ENCODE results near the gene MPZL2.
A peak's percentile ranks its signal among the peaks of the same experiment; 100 is the strongest.

MPZL2 gene

GRCh38 chr11:118260353-118260752 lies 3.7 kb downstream of the MPZL2 start:
- H2AFZ ChIP-seq = no peak overlapping the region
- H3K27ac ChIP-seq = no peak overlapping the region
- H3K27me3 ChIP-seq (ENCODE audit: control insufficient read depth, insufficient read depth, low read length) = no peaks in the 10 kb centered on the region
- no peak overlapping the region for H3K4me2 ChIP-seq (ENCODE audit: low read length)
- TF ChIP-seq CTCF (IDR thresholded peaks at IDR 0.05) = no peak
- no peak overlapping the region for H3K4me3 ChIP-seq (ENCODE audit: low read depth, low read length)
- H3K79me2 ChIP-seq = no peaks in the 10 kb centered on the region
- H3K9ac ChIP-seq = no peak overlapping the region
- no peaks in the 10 kb centered on the region for H3K36me3 ChIP-seq (ENCODE audit: control insufficient read depth, insufficient read depth, low read length)
- no peaks in the 10 kb centered on the region for H3K9me3 ChIP-seq (ENCODE audit: control insufficient read depth, low read length)
- H3K4me1 ChIP-seq = peaks cover 7% of the 10 kb centered on the region

GRCh38 chr11:118259138-118259537 lies 5.0 kb downstream of the MPZL2 start:
- Histone ChIP-seq H3K9me3 (ENCODE audit: control insufficient read depth, low read length) (no peaks in the 10 kb centered on the region), H3K4me3 (ENCODE audit: low read depth, low read length) (no peak overlapping the region), H3K9ac (no peak overlapping the region), H3K4me2 (ENCODE audit: low read length) (no peak overlapping the region), H3K36me3 (ENCODE audit: control insufficient read depth, insufficient read depth, low read length) (no peaks in the 10 kb centered on the region), H3K27me3 (ENCODE audit: control insufficient read depth, insufficient read depth, low read length) (no peaks in the 10 kb centered on the region), H3K27ac (no peak overlapping the region), H3K79me2 (no peaks in the 10 kb centered on the region), H3K4me1 (peaks cover 7% of the 10 kb centered on the region), H2AFZ (no peak overlapping the region)
- no peak for TF ChIP-seq CTCF (IDR thresholded peaks at IDR 0.05)

- TF ChIP-seq CTCF (IDR thresholded peaks at IDR 0.05) = no peak
- Histone ChIP-seq H3K4me3 (ENCODE audit: low read depth, low read length) (no peak overlapping the region), H2AFZ (no peak overlapping the region), H3K4me1 (peaks cover 6% of the 10 kb centered on the region), H3K27me3 (ENCODE audit: control insufficient read depth, insufficient read depth, low read length) (no peaks in the 10 kb centered on the region), H3K9me3 (ENCODE audit: control insufficient read depth, low read length) (no peaks in the 10 kb centered on the region), H3K9ac (no peak overlapping the region), H3K79me2 (no peaks in the 10 kb centered on the region), H3K4me2 (ENCODE audit: low read length) (no peak overlapping the region), H3K36me3 (ENCODE audit: control insufficient read depth, insufficient read depth, low read length) (no peaks in the 10 kb centered on the region), H3K27ac (no peak overlapping the region)
Observed at GRCh38 chr11:118258410-118258809, 5.7 kb downstream of the MPZL2 start.

- H3K27ac ChIP-seq = peak overlapping the region; percentile 98
Observed at GRCh38 chr11:118252688-118253087, 11.4 kb downstream of the MPZL2 start.

More at GRCh38 chr11:118252688-118253087, 11.4 kb downstream of the MPZL2 start:
- Histone ChIP-seq H3K4me2 (ENCODE audit: low read length) (peak overlapping the region; percentile 75), H3K9ac (no peak overlapping the region), H3K36me3 (ENCODE audit: control insufficient read depth, insufficient read depth, low read length) (no peaks in the 10 kb centered on the region), H3K9me3 (ENCODE audit: control insufficient read depth, low read length) (no peaks in the 10 kb centered on the region), H2AFZ (peak overlapping the region; percentile 91), H3K79me2 (no peaks in the 10 kb centered on the region), H3K4me3 (ENCODE audit: low read depth, low read length) (peak overlapping the region; percentile 92), H3K4me1 (peaks cover 4% of the 10 kb centered on the region), H3K27me3 (ENCODE audit: control insufficient read depth, insufficient read depth, low read length) (no peaks in the 10 kb centered on the region)
- TF ChIP-seq CTCF (IDR thresholded peaks at IDR 0.05) = no peak

All from parathyroid adenoma (tissue), 2 donors.